ENCODE results near the gene PYGM. TPM values are rescaled to one million over a fixed set of nuclear protein-coding genes. Genes with fewer than 3 reads are reported as not detected.

The PYGM gene
- total and polyA plus RNA-seq, 2 of the 8 experiments (the other 6 are each of a cell fraction or from before 2014, with no cell fraction given) = 9.6 to 10.0 TPM

- no peak for TF ChIP-seq CHD7 (IDR thresholded peaks at IDR 0.05; ENCODE audit: insufficient replicate concordance, low read length)
- no peak for TF ChIP-seq EGR1 (IDR thresholded peaks at IDR 0.05; ENCODE audit: borderline replicate concordance, low read depth, low read length)
- TF ChIP-seq NANOG (IDR thresholded peaks at IDR 0.05; ENCODE audit: insufficient read depth, low read depth, low read length, poor library complexity, severe bottlenecking) = no peak
- TF ChIP-seq POU5F1 (IDR thresholded peaks at IDR 0.05; ENCODE audit: low read depth, low read length) = no peak
- TF ChIP-seq SIN3A (conservative IDR thresholded peaks at IDR 0.05 in 1 of 2, IDR thresholded peaks at IDR 0.05 in 1 of 2; ENCODE audit: low read depth in 1 of 2, low read length in 2 of 2) = no peak
Observed at GRCh38 chr11:64801158-64801464, 41.3 kb upstream of the PYGM start (continued).
